Measurements from ENCODE around the gene COBL.

GRCh38 chr7:51220226-51220625 is 96.4 kb downstream of the COBL start:
- TF ChIP-seq NFIC (IDR thresholded peaks at IDR 0.05): no peak
- TF ChIP-seq SMAD3 (CRISPR knock-in tag; conservative IDR thresholded peaks at IDR 0.05): no peak
- TF ChIP-seq MXI1 (IDR thresholded peaks at IDR 0.05; ENCODE audit: low read depth, low read length): no peak
- TF ChIP-seq, protein P1, sequence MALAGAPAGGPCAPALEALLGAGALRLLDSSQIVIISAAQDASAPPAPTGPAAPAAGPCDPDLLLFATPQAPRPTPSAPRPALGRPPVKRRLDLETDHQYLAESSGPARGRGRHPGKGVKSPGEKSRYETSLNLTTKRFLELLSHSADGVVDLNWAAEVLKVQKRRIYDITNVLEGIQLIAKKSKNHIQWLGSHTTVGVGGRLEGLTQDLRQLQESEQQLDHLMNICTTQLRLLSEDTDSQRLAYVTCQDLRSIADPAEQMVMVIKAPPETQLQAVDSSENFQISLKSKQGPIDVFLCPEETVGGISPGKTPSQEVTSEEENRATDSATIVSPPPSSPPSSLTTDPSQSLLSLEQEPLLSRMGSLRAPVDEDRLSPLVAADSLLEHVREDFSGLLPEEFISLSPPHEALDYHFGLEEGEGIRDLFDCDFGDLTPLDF (CRISPR knock-in tag; IDR thresholded peaks at IDR 0.05): no peak
- TF ChIP-seq RBM22 (IDR thresholded peaks at IDR 0.05; ENCODE audit: low read depth, low read length, poor library complexity, severe bottlenecking): no peak
- TF ChIP-seq GABPA (tag; conservative IDR thresholded peaks at IDR 0.05; ENCODE audit: low read depth): no peak
- no peak for TF ChIP-seq ZNF41 (CRISPR knock-in tag; conservative IDR thresholded peaks at IDR 0.05)
